ENCODE data around the gene MACROD2.

Gene MACROD2

GRCh38 chr20:16027686-16028085 lies 2032.4 kb downstream of the MACROD2 start:
- DNase-seq = no peak

DNA sequence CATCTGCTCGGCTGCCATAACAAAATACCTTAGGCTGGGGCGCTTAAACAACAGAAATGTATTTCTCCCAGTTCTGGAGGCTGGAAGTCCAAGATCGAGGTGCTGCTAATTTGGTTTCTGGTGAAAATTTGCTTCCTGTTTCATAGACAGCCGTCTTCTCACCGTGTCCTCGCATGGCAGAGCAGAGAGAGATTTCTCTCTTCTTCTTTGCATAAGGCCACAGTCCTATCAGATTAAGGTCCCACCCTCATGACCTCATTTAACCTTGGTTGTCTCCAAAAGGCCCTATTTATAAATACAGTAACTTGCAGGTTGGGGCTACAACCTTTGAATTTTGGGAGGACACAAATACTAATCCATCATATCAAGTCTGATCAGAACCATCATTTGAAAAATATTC lies 2033.6 kb downstream of the MACROD2 start:
- DNase-seq = no peak

GRCh38 chr20:16030253-16030652 lies 2034.9 kb downstream of the MACROD2 start:
- DNase-seq = no peak

- DNase-seq = no peak
Measured at GRCh38 chr20:16035576-16035975, 2040.3 kb downstream of the MACROD2 start.

- DNase-seq = no peak
Measured at GRCh38 chr20:16036331-16036730, 2041.0 kb downstream of the MACROD2 start.

DNA sequence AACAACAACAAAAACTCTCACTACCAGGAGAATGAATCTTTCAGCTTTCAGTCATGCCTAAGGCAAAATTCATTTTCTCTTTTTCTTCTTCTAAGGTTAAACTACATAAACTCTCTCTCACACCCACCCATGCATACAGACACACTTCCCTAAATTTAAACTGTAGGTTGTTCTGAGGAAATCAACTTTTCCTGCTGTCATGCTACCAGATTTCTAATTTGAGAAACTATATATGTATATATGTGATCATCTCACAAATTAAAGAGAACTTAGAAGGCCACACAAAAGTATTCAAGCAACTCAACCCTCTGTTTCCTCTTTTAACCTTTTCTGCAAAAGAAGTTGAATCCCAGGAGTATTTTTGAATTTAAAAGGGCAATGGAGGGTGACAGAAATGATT lies 2045.4 kb downstream of the MACROD2 start:
- DNase-seq = no peak

DNA sequence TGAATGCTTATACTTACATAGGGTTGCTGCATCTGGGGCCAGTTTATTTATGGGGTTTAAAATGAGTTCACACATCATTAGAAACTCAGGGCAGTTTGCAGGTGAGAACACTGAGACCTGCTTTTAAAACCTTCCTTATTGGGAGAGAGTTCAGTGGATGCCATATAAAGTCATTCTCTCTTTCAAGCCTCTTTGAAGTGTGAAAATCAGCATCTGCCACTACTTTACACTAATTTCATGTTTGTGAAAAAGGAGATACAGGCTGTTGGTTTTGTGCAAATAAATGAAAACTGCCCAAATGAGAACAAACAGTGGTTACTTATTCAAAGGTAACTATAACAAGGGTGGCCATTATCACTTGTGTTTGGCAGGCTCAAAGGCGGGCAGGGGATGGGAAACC lies 2047.4 kb downstream of the MACROD2 start:
- DNase-seq = no peak

DNA sequence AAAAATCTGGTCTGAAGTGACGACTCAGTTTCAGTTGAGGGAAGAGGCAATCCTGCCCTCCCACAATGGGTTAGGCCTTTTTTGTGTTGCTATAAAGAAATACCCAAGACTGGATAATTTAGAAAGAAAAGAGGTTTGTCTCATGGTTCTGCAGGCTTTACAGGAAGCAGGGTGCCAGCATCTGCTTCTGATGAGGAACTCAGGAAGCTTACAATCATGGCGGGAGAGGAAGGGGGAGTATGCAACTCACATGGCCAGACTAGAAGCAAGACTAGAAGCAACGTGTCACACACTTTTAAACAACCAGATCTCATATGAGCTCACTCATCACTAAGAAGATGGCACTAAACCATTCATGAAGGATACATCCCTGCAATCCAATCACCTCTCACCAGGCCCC lies 2048.6 kb downstream of the MACROD2 start:
- DNase-seq = no peak

DNA sequence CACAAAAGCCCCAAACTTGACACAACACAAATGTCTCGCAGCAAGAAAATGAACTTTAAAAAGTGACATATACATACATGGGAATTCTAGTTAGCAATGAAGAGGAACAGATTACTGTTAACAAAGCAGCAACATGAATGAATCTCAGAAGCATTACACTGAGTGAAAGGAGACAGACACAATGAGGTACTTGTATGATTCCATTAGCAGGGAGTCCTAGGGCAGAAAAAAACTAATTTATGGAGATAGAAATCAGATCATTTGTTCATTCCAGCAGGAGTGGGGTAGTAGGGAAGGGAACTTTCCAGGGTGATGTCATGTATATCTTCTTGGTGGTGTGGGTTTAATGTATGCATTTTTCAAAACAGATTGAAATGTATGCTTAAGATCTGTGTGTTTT lies 2053.6 kb downstream of the MACROD2 start:
- DNase-seq = no peak

DNA sequence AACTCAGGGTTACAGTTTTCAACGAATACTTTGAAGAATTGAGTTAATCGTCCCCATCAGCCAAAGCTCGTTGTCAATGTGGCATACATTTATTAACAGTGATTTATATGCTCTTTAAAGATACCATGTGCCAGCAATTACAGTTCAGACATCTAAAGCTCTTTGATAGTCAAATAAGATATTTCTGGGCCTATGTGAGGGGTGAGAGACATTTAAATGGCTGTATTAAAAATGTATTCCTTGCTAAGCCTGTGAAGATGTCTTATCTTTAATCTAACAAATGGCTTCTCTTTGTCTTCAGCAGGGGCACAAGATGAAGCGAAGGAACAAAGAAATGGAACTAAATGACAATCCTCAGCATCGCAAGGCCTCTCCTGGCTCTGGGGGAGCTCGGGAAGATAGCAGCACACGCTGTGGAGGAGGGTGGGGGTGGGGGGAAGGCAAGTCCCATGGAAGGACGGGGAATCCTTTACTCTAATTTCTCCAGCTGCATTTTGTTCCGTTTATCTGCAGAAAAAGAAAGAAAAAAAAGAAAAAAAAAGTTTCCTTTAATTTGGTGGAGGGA lies 2054.3 kb downstream of the MACROD2 start:
- DNase-seq = no peak

DNA sequence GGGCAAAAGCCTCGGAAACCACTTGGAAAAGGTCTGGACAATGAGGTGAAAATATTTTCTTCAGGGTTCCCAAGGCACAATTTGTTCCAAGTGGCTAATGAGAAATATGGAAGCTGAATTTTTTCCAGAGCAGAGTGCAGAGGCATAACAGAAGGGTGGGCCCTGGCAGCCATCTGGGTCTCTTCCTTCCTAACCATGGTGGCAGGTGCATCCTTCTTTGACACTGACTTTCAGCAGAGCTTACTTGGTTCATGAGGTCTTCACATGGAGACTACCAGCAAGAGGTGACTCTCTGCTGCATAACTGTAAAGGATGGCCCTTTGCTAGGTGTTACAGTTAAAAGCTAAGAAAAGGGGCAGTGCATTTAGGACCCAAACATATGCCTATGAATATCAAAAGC lies 2055.1 kb downstream of the MACROD2 start:
- DNase-seq = no peak

DNA sequence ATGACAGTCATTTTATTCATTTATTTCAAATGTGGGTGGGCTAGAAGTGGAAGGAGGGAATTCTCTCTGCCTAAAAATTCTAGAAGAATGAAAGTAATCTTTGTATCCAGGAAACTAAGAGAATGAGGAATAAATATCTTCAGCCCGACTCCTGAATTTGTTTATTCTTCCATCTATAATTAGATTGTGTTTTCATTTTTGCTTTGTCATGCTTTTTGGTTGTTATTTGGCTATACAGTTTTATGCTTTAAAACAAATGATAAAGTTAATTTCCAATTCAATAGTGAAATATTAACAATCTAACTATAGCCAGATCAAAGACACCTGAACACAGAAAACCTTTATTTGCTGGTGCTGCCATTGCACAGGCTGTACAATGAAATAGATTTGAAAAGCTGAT lies 2056.7 kb downstream of the MACROD2 start:
- no peak for DNase-seq

DNA sequence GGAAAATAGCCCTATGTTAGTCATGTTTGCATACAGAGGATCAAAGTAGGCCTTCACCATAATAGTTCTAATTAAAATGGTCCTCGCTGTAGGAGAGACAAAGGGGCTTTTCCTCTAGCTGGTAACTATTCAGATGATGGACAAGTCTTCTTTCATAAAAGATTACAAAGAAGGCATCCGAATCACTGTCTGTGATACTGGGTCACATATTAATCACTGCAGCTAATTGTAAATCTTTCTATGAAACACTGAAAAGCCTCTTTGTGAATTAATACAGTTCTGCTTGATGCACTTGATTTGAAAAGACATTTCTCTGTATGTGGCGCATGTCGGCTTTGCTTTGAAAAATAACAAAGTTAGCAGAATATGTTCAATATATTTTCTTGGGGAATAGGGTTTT lies 2057.1 kb downstream of the MACROD2 start:
- DNase-seq = no peak

GRCh38 chr20:16054985-16055384 lies 2059.7 kb downstream of the MACROD2 start:
- no peak for DNase-seq

DNA sequence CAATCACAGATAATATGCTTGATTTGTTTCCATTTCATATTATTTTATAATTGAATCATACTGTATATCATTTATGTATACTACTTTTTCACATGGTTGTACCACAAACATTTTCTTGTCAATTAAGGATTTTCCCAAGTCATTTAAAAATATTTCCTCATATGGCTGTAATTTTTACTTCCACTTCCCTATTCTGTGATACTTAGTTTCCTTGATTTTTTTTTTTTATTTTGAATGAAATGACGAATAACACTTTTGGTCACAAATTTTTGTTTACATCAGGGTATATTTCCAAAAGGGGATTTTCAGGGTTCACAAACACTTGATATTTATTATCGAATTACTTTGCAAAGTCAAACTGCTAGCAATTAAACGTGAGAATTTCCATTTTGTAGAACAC lies 2062.3 kb downstream of the MACROD2 start:
- DNase-seq = no peak

DNA sequence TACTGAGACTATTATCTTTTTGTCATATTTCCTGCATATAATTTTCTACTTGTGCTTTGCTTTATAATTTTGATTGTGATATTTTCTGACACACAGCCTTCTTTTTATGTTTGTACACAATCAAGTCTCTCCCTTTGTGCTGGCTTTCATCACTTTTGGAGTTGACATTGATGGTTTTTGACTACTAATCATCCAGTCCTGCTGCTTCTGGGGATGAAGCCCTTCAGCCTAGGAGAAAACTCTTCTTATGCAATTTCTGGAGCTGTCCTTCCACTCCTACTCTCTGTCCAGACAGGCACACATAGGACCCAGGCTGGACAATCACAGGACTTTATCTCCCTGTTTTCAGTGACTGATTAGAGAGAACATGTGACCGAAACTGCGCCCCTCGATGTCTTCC lies 2063.0 kb downstream of the MACROD2 start:
- DNase-seq = no peak

DNA sequence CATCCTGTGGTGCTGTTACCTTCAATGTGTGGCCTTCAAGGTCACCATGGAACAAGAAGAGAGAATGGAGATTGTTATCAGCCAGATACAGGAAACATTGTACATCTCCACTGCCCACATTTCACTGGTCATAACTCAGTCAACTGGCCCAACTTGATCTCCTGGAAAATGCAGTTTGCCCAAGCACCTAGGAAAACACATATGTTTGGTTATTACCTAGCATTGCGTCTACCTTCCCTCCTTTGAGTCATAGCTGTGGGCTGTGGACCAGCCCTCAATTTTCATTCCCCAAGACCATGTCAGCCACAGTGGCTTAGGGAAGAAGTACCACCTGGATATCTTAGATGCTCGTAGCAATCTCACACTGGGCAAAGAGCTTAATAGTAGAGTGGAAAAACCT lies 2064.5 kb downstream of the MACROD2 start:
- DNase-seq = no peak

GRCh38 chr20:16061351-16061750 lies 2066.0 kb downstream of the MACROD2 start:
- no peak for DNase-seq

DNA sequence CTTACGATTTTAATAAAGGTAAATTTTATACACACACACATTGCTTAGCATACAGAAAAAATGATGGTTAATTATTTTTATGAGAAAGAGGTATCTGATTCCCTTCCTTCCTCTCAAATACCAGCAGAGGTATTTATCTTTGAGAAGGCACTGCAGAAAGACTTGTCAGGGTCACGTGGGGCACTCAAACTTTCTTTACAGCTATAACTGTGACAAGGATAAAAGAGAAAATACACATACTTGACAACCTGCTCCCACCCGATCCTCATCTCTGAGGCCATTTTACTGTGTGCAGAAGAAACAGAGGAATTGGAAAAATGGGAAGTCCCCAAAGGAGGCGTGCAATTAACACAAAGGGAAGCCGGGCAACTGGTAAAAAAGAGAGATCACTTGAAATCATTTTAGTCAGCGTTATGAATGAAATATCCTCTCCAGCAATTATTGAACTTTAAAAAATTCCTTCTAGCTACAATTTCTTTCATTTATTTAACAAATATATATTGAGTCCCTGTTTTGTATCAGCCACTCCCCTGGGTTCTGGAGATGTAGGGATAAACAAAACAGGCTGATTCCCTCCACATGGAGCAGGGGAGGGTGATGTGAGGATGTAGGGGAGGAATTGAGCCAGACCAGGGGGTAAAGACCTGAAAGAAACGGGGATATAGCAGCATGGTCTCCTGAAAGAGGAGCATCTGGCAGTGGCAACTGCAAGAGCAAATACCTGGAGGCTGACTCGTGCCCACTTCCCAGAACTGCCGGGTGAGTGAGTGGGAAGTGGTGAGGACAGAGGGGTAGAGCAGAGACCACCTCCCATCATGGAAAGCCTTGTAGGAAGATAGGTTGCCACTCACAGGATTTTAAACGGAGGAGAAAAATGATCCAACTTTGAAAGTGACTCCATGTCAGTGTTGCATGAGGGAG lies 2067.6 kb downstream of the MACROD2 start:
- DNase-seq = no peak

GRCh38 chr20:16063881-16064280 lies 2068.6 kb downstream of the MACROD2 start:
- DNase-seq = no peak

GRCh38 chr20:16064989-16065707 lies 2069.8 kb downstream of the MACROD2 start:
- no peak for DNase-seq

DNA sequence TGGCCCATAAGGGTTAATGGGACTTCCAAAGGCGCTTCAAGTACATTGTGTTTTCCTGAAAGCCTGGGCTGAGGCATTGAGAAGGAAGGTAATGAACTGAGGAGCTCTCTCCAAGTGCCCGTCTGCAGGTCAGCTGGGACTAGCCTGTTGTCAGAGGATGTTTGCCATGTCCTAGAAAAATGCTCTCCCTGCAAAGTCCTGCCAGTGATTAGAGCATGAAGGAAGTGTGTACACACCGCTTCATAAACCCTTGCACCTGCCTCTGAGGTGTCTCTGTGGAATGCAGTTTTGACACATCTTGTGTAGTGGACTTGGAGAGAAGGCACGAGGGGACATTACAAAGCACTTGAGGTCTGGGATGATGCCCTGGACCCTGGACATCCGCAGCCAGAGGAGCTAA lies 2071.3 kb downstream of the MACROD2 start:
- DNase-seq = peak in 1 of 2 experiments; percentile 11

- no peak for DNase-seq
Measured at GRCh38 chr20:16069389-16070010, 2074.2 kb downstream of the MACROD2 start.
